ENCODE measurements around the gene XPO6.

The XPO6 gene

GRCh38 chr16:28210979-28211588, 681 bp downstream of the XPO6 start:
- Histone ChIP-seq H3K4me3 (ENCODE audit: extremely low read depth, insufficient read depth, low read length, poor library complexity, severe bottlenecking) (peak overlapping the region; percentile 71), H3K4me1 (ENCODE audit: control insufficient read depth, insufficient read depth, low read length, poor library complexity, severe bottlenecking) (peaks cover 4% of the 10 kb centered on the region), H3K27ac (ENCODE audit: low read depth, low read length, severe bottlenecking) (peak overlapping the region; percentile 62), H3K36me3 (ENCODE audit: control insufficient read depth, insufficient read depth, low read length) (peaks cover 38% of the 10 kb centered on the region), H3K9me3 (ENCODE audit: control insufficient read depth, low read length) (no peaks in the 10 kb centered on the region)
- WGBS, 2 experiments (ENCODE audit: insufficient coverage in 2 of 2): 2 to 3% methylated on average over 22 to 23 of the region's 33 CpGs

- peak overlapping the region; percentile 71 for H3K4me3 ChIP-seq (ENCODE audit: extremely low read depth, insufficient read depth, low read length, poor library complexity, severe bottlenecking)
- peaks cover 46% of the 10 kb centered on the region for H3K36me3 ChIP-seq (ENCODE audit: control insufficient read depth, insufficient read depth, low read length)
- H3K9me3 ChIP-seq (ENCODE audit: control insufficient read depth, low read length): no peaks in the 10 kb centered on the region
- peaks cover 4% of the 10 kb centered on the region for H3K4me1 ChIP-seq (ENCODE audit: control insufficient read depth, insufficient read depth, low read length, poor library complexity, severe bottlenecking)
- H3K27ac ChIP-seq (ENCODE audit: low read depth, low read length, severe bottlenecking): no peak overlapping the region
- 80 to 94% methylated on average over 4 of the region's 5 CpGs for WGBS, 2 experiments (ENCODE audit: insufficient coverage in 2 of 2)
These were observed 1.5 kb downstream of the XPO6 start for GRCh38 chr16:28210264-28210663.

- H3K9me3 ChIP-seq (ENCODE audit: control insufficient read depth, low read length): no peaks in the 10 kb centered on the region
- H3K36me3 ChIP-seq (ENCODE audit: control insufficient read depth, insufficient read depth, low read length): peaks cover 61% of the 10 kb centered on the region
- 100% methylated on average over 1 to 2 of the region's 4 CpGs for WGBS, 2 experiments (ENCODE audit: insufficient coverage in 2 of 2)
- H3K27ac ChIP-seq (ENCODE audit: low read depth, low read length, severe bottlenecking): no peak overlapping the region
- H3K4me1 ChIP-seq (ENCODE audit: control insufficient read depth, insufficient read depth, low read length, poor library complexity, severe bottlenecking): peaks cover 4% of the 10 kb centered on the region
- no peak overlapping the region for H3K4me3 ChIP-seq (ENCODE audit: extremely low read depth, insufficient read depth, low read length, poor library complexity, severe bottlenecking)
These were observed 2.9 kb downstream of the XPO6 start for GRCh38 chr16:28208824-28209223.

GRCh38 chr16:28208131-28208530, 3.6 kb downstream of the XPO6 start:
- no peak overlapping the region for H3K4me3 ChIP-seq (ENCODE audit: extremely low read depth, insufficient read depth, low read length, poor library complexity, severe bottlenecking)
- H3K4me1 ChIP-seq (ENCODE audit: control insufficient read depth, insufficient read depth, low read length, poor library complexity, severe bottlenecking): no peaks in the 10 kb centered on the region
- WGBS, 2 experiments (ENCODE audit: insufficient coverage in 2 of 2): 100% methylated on average over 1 of the region's 4 CpGs; no CpG with 5 or more reads in 1 of the 2 experiments
- H3K36me3 ChIP-seq (ENCODE audit: control insufficient read depth, insufficient read depth, low read length): peaks cover 67% of the 10 kb centered on the region
- no peak overlapping the region for H3K27ac ChIP-seq (ENCODE audit: low read depth, low read length, severe bottlenecking)
- H3K9me3 ChIP-seq (ENCODE audit: control insufficient read depth, low read length): no peaks in the 10 kb centered on the region

GRCh38 chr16:28207399-28207798, 4.4 kb downstream of the XPO6 start:
- H3K27ac ChIP-seq (ENCODE audit: low read depth, low read length, severe bottlenecking): no peak overlapping the region
- WGBS, 2 experiments (ENCODE audit: insufficient coverage in 2 of 2): 93 to 100% methylated on average over 2 of the region's 2 CpGs
- H3K9me3 ChIP-seq (ENCODE audit: control insufficient read depth, low read length): no peaks in the 10 kb centered on the region
- H3K36me3 ChIP-seq (ENCODE audit: control insufficient read depth, insufficient read depth, low read length): peaks cover 75% of the 10 kb centered on the region
- no peak overlapping the region for H3K4me3 ChIP-seq (ENCODE audit: extremely low read depth, insufficient read depth, low read length, poor library complexity, severe bottlenecking)
- no peaks in the 10 kb centered on the region for H3K4me1 ChIP-seq (ENCODE audit: control insufficient read depth, insufficient read depth, low read length, poor library complexity, severe bottlenecking)

GRCh38 chr16:28205974-28206373, 5.8 kb downstream of the XPO6 start:
- Histone ChIP-seq H3K36me3 (ENCODE audit: control insufficient read depth, insufficient read depth, low read length) (peaks cover 89% of the 10 kb centered on the region), H3K4me1 (ENCODE audit: control insufficient read depth, insufficient read depth, low read length, poor library complexity, severe bottlenecking) (no peaks in the 10 kb centered on the region), H3K9me3 (ENCODE audit: control insufficient read depth, low read length) (no peaks in the 10 kb centered on the region), H3K27ac (ENCODE audit: low read depth, low read length, severe bottlenecking) (no peak overlapping the region), H3K4me3 (ENCODE audit: extremely low read depth, insufficient read depth, low read length, poor library complexity, severe bottlenecking) (no peak overlapping the region)
- WGBS, 2 experiments (ENCODE audit: insufficient coverage in 2 of 2): 100% methylated on average over 2 of the region's 4 CpGs; no CpG with 5 or more reads in 1 of the 2 experiments

GRCh38 chr16:28205117-28205899, 6.5 kb downstream of the XPO6 start:
- WGBS, 2 experiments (ENCODE audit: insufficient coverage in 2 of 2): 95 to 96% methylated on average over 5 of the region's 6 CpGs
- no peaks in the 10 kb centered on the region for H3K4me1 ChIP-seq (ENCODE audit: control insufficient read depth, insufficient read depth, low read length, poor library complexity, severe bottlenecking)
- H3K27ac ChIP-seq (ENCODE audit: low read depth, low read length, severe bottlenecking): no peak overlapping the region
- H3K4me3 ChIP-seq (ENCODE audit: extremely low read depth, insufficient read depth, low read length, poor library complexity, severe bottlenecking): no peak overlapping the region
- peaks cover 95% of the 10 kb centered on the region for H3K36me3 ChIP-seq (ENCODE audit: control insufficient read depth, insufficient read depth, low read length)
- H3K9me3 ChIP-seq (ENCODE audit: control insufficient read depth, low read length): no peaks in the 10 kb centered on the region

GRCh38 chr16:28204622-28205021, 7.1 kb downstream of the XPO6 start:
- H3K4me1 ChIP-seq (ENCODE audit: control insufficient read depth, insufficient read depth, low read length, poor library complexity, severe bottlenecking): no peaks in the 10 kb centered on the region
- H3K4me3 ChIP-seq (ENCODE audit: extremely low read depth, insufficient read depth, low read length, poor library complexity, severe bottlenecking): no peak overlapping the region
- peaks cover 94% of the 10 kb centered on the region for H3K36me3 ChIP-seq (ENCODE audit: control insufficient read depth, insufficient read depth, low read length)
- no peak overlapping the region for H3K27ac ChIP-seq (ENCODE audit: low read depth, low read length, severe bottlenecking)
- no peaks in the 10 kb centered on the region for H3K9me3 ChIP-seq (ENCODE audit: control insufficient read depth, low read length)
- whole genome bisulfite sequencing, 2 experiments (ENCODE audit: insufficient coverage in 2 of 2): 96 to 97% methylated on average over 5 to 6 of the region's 6 CpGs

- H3K9me3 ChIP-seq (ENCODE audit: control insufficient read depth, low read length): no peaks in the 10 kb centered on the region
- no peaks in the 10 kb centered on the region for H3K4me1 ChIP-seq (ENCODE audit: control insufficient read depth, insufficient read depth, low read length, poor library complexity, severe bottlenecking)
- peaks cover 93% of the 10 kb centered on the region for H3K36me3 ChIP-seq (ENCODE audit: control insufficient read depth, insufficient read depth, low read length)
- WGBS, 2 experiments (ENCODE audit: insufficient coverage in 2 of 2): 89 to 98% methylated on average over 4 of the region's 4 CpGs
- no peak overlapping the region for H3K27ac ChIP-seq (ENCODE audit: low read depth, low read length, severe bottlenecking)
- no peak overlapping the region for H3K4me3 ChIP-seq (ENCODE audit: extremely low read depth, insufficient read depth, low read length, poor library complexity, severe bottlenecking)
These were observed 7.6 kb downstream of the XPO6 start for GRCh38 chr16:28204204-28204603.

- Histone ChIP-seq H3K4me3 (ENCODE audit: extremely low read depth, insufficient read depth, low read length, poor library complexity, severe bottlenecking) (no peak overlapping the region), H3K4me1 (ENCODE audit: control insufficient read depth, insufficient read depth, low read length, poor library complexity, severe bottlenecking) (no peaks in the 10 kb centered on the region), H3K36me3 (ENCODE audit: control insufficient read depth, insufficient read depth, low read length) (peaks cover 73% of the 10 kb centered on the region), H3K27ac (ENCODE audit: low read depth, low read length, severe bottlenecking) (no peak overlapping the region), H3K9me3 (ENCODE audit: control insufficient read depth, low read length) (no peaks in the 10 kb centered on the region)
- WGBS, 2 experiments (ENCODE audit: insufficient coverage in 2 of 2): 90 to 97% methylated on average over 6 of the region's 6 CpGs
These were observed 9.5 kb downstream of the XPO6 start for GRCh38 chr16:28202147-28202746.

- Histone ChIP-seq H3K4me1 (ENCODE audit: control insufficient read depth, insufficient read depth, low read length, poor library complexity, severe bottlenecking) (no peaks in the 10 kb centered on the region), H3K4me3 (ENCODE audit: extremely low read depth, insufficient read depth, low read length, poor library complexity, severe bottlenecking) (no peak overlapping the region), H3K36me3 (ENCODE audit: control insufficient read depth, insufficient read depth, low read length) (peaks cover 67% of the 10 kb centered on the region), H3K27ac (ENCODE audit: low read depth, low read length, severe bottlenecking) (no peak overlapping the region), H3K9me3 (ENCODE audit: control insufficient read depth, low read length) (no peaks in the 10 kb centered on the region)
- 95 to 97% methylated on average over 4 of the region's 5 CpGs for WGBS, 2 experiments (ENCODE audit: insufficient coverage in 2 of 2)
These were observed 11.1 kb downstream of the XPO6 start for GRCh38 chr16:28200661-28201060.
